ENCODE measurements around the gene CIDEB. TPM values are rescaled to one million over a fixed set of nuclear protein-coding genes. Genes with fewer than 3 reads are reported as not detected.

CIDEB gene
- total and polyA plus RNA-seq, 2 experiments from 2014 or later: not detected

- no peak for DNase-seq (ENCODE audit: low read depth in 1 of 2, low spot score in 1 of 2)
- Histone ChIP-seq H3K4me3 (no peak within 1 kb of the TSS), H3K4me1 (ENCODE audit: low read depth) (no peaks in the 10 kb centered on the region), H3K9me3 (ENCODE audit: low read depth) (no peaks in the 10 kb centered on the region), H3K27me3 (no peaks in the 10 kb centered on the region), H3K27ac (no peak within 1 kb of the TSS), H3K36me3 (no peaks in the 10 kb centered on the region)
- TF ChIP-seq, protein P1, sequence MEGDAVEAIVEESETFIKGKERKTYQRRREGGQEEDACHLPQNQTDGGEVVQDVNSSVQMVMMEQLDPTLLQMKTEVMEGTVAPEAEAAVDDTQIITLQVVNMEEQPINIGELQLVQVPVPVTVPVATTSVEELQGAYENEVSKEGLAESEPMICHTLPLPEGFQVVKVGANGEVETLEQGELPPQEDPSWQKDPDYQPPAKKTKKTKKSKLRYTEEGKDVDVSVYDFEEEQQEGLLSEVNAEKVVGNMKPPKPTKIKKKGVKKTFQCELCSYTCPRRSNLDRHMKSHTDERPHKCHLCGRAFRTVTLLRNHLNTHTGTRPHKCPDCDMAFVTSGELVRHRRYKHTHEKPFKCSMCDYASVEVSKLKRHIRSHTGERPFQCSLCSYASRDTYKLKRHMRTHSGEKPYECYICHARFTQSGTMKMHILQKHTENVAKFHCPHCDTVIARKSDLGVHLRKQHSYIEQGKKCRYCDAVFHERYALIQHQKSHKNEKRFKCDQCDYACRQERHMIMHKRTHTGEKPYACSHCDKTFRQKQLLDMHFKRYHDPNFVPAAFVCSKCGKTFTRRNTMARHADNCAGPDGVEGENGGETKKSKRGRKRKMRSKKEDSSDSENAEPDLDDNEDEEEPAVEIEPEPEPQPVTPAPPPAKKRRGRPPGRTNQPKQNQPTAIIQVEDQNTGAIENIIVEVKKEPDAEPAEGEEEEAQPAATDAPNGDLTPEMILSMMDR (IDR thresholded peaks at IDR 0.05; ENCODE audit: low read depth, low read length): no peak
Observed at GRCh38 chr14:24262821-24263733, 44.7 kb downstream of the CIDEB start, which contains the start of gene TGM1. TGM1 (minus strand) TSS chr14:24263177; CDS start chr14:24262352, 825 bp downstream.

GRCh38 chr14:24261969-24262327 is 45.8 kb downstream of the CIDEB start:
- no peaks in the 10 kb centered on the region for H3K36me3 ChIP-seq
- no peaks in the 10 kb centered on the region for H3K9me3 ChIP-seq (ENCODE audit: low read depth)
- no peak overlapping the region for H3K27ac ChIP-seq
- TF ChIP-seq, protein P1 (IDR thresholded peaks at IDR 0.05; ENCODE audit: low read depth, low read length): no peak
- no peaks in the 10 kb centered on the region for H3K27me3 ChIP-seq
- H3K4me3 ChIP-seq: no peak overlapping the region
- H3K4me1 ChIP-seq (ENCODE audit: low read depth): peaks cover 11% of the 10 kb centered on the region
- DNase-seq (ENCODE audit: low read depth in 1 of 2, low spot score in 1 of 2): no peak

- Histone ChIP-seq H3K27me3 (no peaks in the 10 kb centered on the region), H3K36me3 (no peaks in the 10 kb centered on the region)
- no peak for DNase-seq (ENCODE audit: low read depth in 1 of 2, low spot score in 1 of 2)
Observed at GRCh38 chr14:24261256-24261968, 46.4 kb downstream of the CIDEB start.

GRCh38 chr14:24260780-24261157 is 47.0 kb downstream of the CIDEB start:
- Histone ChIP-seq H3K36me3 (no peaks in the 10 kb centered on the region), H3K4me1 (ENCODE audit: low read depth) (peaks cover 18% of the 10 kb centered on the region), H3K9me3 (ENCODE audit: low read depth) (no peaks in the 10 kb centered on the region), H3K27me3 (no peaks in the 10 kb centered on the region), H3K4me3 (no peak overlapping the region), H3K27ac (no peak overlapping the region)
- DNase-seq (ENCODE audit: low read depth in 1 of 2, low spot score in 1 of 2): no peak
- TF ChIP-seq, protein P1 (IDR thresholded peaks at IDR 0.05; ENCODE audit: low read depth, low read length): no peak

More at GRCh38 chr14:24261256-24261968, 46.4 kb downstream of the CIDEB start:
- Histone ChIP-seq H3K4me1 (ENCODE audit: low read depth) (peaks cover 16% of the 10 kb centered on the region), H3K27ac (no peak overlapping the region), H3K4me3 (no peak overlapping the region), H3K9me3 (ENCODE audit: low read depth) (no peaks in the 10 kb centered on the region)
- TF ChIP-seq, protein P1 (IDR thresholded peaks at IDR 0.05; ENCODE audit: low read depth, low read length): no peak

GRCh38 chr14:24260026-24260779 is 47.6 kb downstream of the CIDEB start:
- TF ChIP-seq, protein P1 (IDR thresholded peaks at IDR 0.05; ENCODE audit: low read depth, low read length): no peak
- H3K4me3 ChIP-seq: no peak overlapping the region
- H3K4me1 ChIP-seq (ENCODE audit: low read depth): peaks cover 18% of the 10 kb centered on the region
- no peaks in the 10 kb centered on the region for H3K36me3 ChIP-seq
- H3K27me3 ChIP-seq: no peaks in the 10 kb centered on the region
- no peaks in the 10 kb centered on the region for H3K9me3 ChIP-seq (ENCODE audit: low read depth)
- no peak overlapping the region for H3K27ac ChIP-seq
- DNase-seq (ENCODE audit: low read depth in 1 of 2, low spot score in 1 of 2): no peak
